HCT116 (cell line): Measurements from ENCODE around the gene PIK3CB. TPM values are rescaled to one million over a fixed set of nuclear protein-coding genes. Genes with fewer than 3 reads are reported as not detected.

Experiments used
- ATAC-seq: fragments of 200-7000 bp; cut with Tn5 transposase; 2 replicates; pipeline ENCODE4 v1.9.1; 2020; ENCODE audit warnings: mild to moderate bottlenecking, moderate library complexity
- BruUV-seq: library from RNA; stranded (reverse); fragments of 400-500 nt; replicated peaks from 2 replicates; lab custom pipeline; 2021; lab: Mats Ljungman, UMichigan
- CTCF ChIA-PET: fragments of 300-600 bp; sonication (Branson Sonifier 250); formaldehyde crosslinking; loops from one replicate; lab custom pipeline; 2021; ENCODE audit warnings: antibody characterized with exemption; lab: Charles Lee
- POLR2A ChIA-PET: fragments of 300-600, 350-600 bp; sonication (Branson Sonifier 250); formaldehyde crosslinking; loops from one replicate; lab custom pipeline; 2021; ENCODE audit warnings: antibody characterized with exemption; lab: Charles Lee
- RAD21 ChIA-PET, 2 experiments: fragments of 300-600 bp; sonication (Branson Sonifier 250); formaldehyde crosslinking; loops; one replicate each; lab custom pipeline; 2023; ENCODE audit warnings: low total read pairs in 2 of 2; ENCODE audit not compliant: uncharacterized antibody in 2 of 2, unreplicated experiment in 2 of 2, low non-redundant PET in 1 of 2; lab: Charles Lee
- DNase-seq: peaks from one replicate; pipeline ENCODE4 v3.0.0-alpha.2; 2010; ENCODE audit warnings: low read depth, low spot score
- H2AFZ ChIP-seq: fragments of 200-600 bp; shearing (Covaris generic), sonication (generic); 2 replicates; pipeline ENCODE4 v1.6.1; 2017; ENCODE audit warnings: low read depth, mixed run types, mixed read lengths, antibody characterized with exemption, low read length; ENCODE audit not compliant: poor library complexity, severe bottlenecking
- H3K27ac ChIP-seq: 2 replicates; pipeline ENCODE4 v1.5.1; 2012; ENCODE audit warnings: low read depth, low read length
- H3K27me3 ChIP-seq: fragments of 200-600 bp; sonication (generic); 2 replicates; pipeline ENCODE4 v1.6.1; 2016; ENCODE audit warnings: mixed run types, low read length, mixed read lengths; ENCODE audit not compliant: insufficient read depth
- H3K36me3 ChIP-seq, 2 experiments: fragments of 200-500 bp in 1 of 2; fragments of 200-600 bp in 1 of 2; sonication (Bioruptor generic) in 1 of 2; sonication (generic) in 1 of 2; 2 replicates each; pipeline versions ENCODE4 v1.5.1 to v1.6.1; 2014 to 2016; ENCODE audit warnings: low read length in 2 of 2, inconsistent platforms in 1 of 2, mixed read lengths in 1 of 2, mixed run types in 1 of 2; ENCODE audit not compliant: insufficient read depth in 2 of 2, control insufficient read depth in 1 of 2
- H3K4me1 ChIP-seq, 2 experiments: fragments of 200-600 bp in 1 of 2; sonication (generic) in 1 of 2; 2 replicates each; pipeline versions ENCODE4 v1.5.1 to v1.6.1; 2012 to 2017; ENCODE audit warnings: low read length in 2 of 2, inconsistent platforms in 1 of 2, mild to moderate bottlenecking in 1 of 2, mixed read lengths in 1 of 2, mixed run types in 1 of 2, moderate library complexity in 1 of 2; ENCODE audit not compliant: insufficient read depth in 2 of 2, control insufficient read depth in 1 of 2
- H3K4me2 ChIP-seq: fragments of 200-600 bp; sonication (generic); 2 replicates; pipeline ENCODE4 v1.6.1; 2017; ENCODE audit warnings: mixed run types, low read length, mixed read lengths
- H3K4me3 ChIP-seq, 2 experiments: fragments of 200-600 bp in 1 of 2; sonication (generic) in 1 of 2; replicated peaks in 1 of 2; 2 replicates each; pipeline ENCODE4 v1.5.1; 2011 to 2016; ENCODE audit warnings: low read length in 2 of 2, control low read depth in 1 of 2, low read depth in 1 of 2, mild to moderate bottlenecking in 1 of 2, mixed read lengths in 1 of 2, mixed run types in 1 of 2
- H3K79me2 ChIP-seq: fragments of 200-600 bp; sonication (generic); 2 replicates; pipeline ENCODE4 v1.6.1; 2017; ENCODE audit warnings: mild to moderate bottlenecking, mixed run types, low read length, moderate library complexity, mixed read lengths; ENCODE audit not compliant: insufficient read depth
- H3K9ac ChIP-seq: fragments of 200-600 bp; sonication (generic); 2 replicates; pipeline ENCODE4 v1.6.1; 2016; ENCODE audit warnings: low read length, mixed read lengths
- H3K9me2 ChIP-seq: fragments of 200-600 bp; sonication (generic), shearing (Covaris generic); 2 replicates; pipeline ENCODE4 v1.6.1; 2017; ENCODE audit warnings: mixed run types, mild to moderate bottlenecking, moderate library complexity; ENCODE audit not compliant: insufficient read depth
- H3K9me3 ChIP-seq, 2 experiments: fragments of 200-500 bp in 1 of 2; fragments of 200-600 bp in 1 of 2; sonication (Bioruptor generic) in 1 of 2; sonication (generic) in 1 of 2; 2 replicates each; pipeline ENCODE4 v1.6.1; 2014 to 2017; ENCODE audit warnings: low read length in 2 of 2, mixed read lengths in 2 of 2, inconsistent platforms in 1 of 2, low read depth in 1 of 2, mild to moderate bottlenecking in 1 of 2, mixed run types in 1 of 2, moderate library complexity in 1 of 2; ENCODE audit not compliant: control insufficient read depth in 1 of 2, insufficient read depth in 1 of 2
- H4K20me1 ChIP-seq: fragments of 200-600 bp; sonication (generic), shearing (Covaris generic); 2 replicates; pipeline ENCODE4 v1.6.1; 2017; ENCODE audit warnings: mixed run types, mild to moderate bottlenecking, moderate library complexity; ENCODE audit not compliant: insufficient read depth
- CBX3 ChIP-seq: IDR thresholded peaks from 2 replicates; pipeline ENCODE4 v1.6.1; 2012; ENCODE audit warnings: low read depth
- CEBPB ChIP-seq: IDR thresholded peaks from 2 replicates; pipeline ENCODE4 v1.6.1; 2012; ENCODE audit warnings: low read depth
- EGR1 ChIP-seq: IDR thresholded peaks from 2 replicates; pipeline ENCODE4 v1.6.1; 2012; ENCODE audit warnings: low read depth
- EZH2 ChIP-seq: fragments of 200-600 bp; sonication (generic); IDR thresholded peaks from 2 replicates; pipeline ENCODE4 v1.6.1; 2017; ENCODE audit warnings: antibody characterized with exemption, mixed run types
- EZH2phosphoT487 ChIP-seq: fragments of 200-600 bp; IDR thresholded peaks from 2 replicates; pipeline ENCODE4 v1.6.1; 2018; ENCODE audit warnings: antibody characterized with exemption, borderline replicate concordance
- FOSL1 ChIP-seq: IDR thresholded peaks from 2 replicates; pipeline ENCODE4 v1.6.1; 2012; ENCODE audit warnings: low read depth
- JUND ChIP-seq: IDR thresholded peaks from 2 replicates; pipeline ENCODE4 v1.6.1; 2012
- POLR2A ChIP-seq: IDR thresholded peaks from 2 replicates; pipeline ENCODE4 v1.7.0; 2011; ENCODE audit warnings: borderline replicate concordance; ENCODE audit not compliant: insufficient read depth, insufficient read length; ENCODE audit errors: extremely low read depth
- POLR2AphosphoS5 ChIP-seq: IDR thresholded peaks from 2 replicates; pipeline ENCODE4 v1.6.1; 2011; ENCODE audit warnings: mild to moderate bottlenecking, low read depth, low read length, moderate library complexity
- RAD21 ChIP-seq: IDR thresholded peaks from 2 replicates; pipeline ENCODE4 v1.6.1; 2012; ENCODE audit warnings: low read depth, mild to moderate bottlenecking
- SIN3A ChIP-seq: IDR thresholded peaks from 2 replicates; pipeline ENCODE4 v1.6.1; 2012; ENCODE audit warnings: low read depth
- SRF ChIP-seq: IDR thresholded peaks from 2 replicates; pipeline ENCODE4 v1.6.1; 2012; ENCODE audit warnings: low read depth
- TCF7L2 ChIP-seq: IDR thresholded peaks from 2 replicates; pipeline ENCODE4 v1.7.0; 2011; ENCODE audit warnings: borderline replicate concordance, inconsistent platforms; ENCODE audit not compliant: insufficient read depth, insufficient read length; ENCODE audit errors: extremely low read depth
- YY1 ChIP-seq: IDR thresholded peaks from 2 replicates; pipeline ENCODE4 v1.6.1; 2011; ENCODE audit warnings: low read length, low read depth, moderate library complexity, mild to moderate bottlenecking; ENCODE audit not compliant: insufficient replicate concordance; ENCODE audit errors: extremely low read depth
- ZFX ChIP-seq: fragments of 450-650 bp; IDR thresholded peaks from 2 replicates; pipeline ENCODE4 v1.6.1; 2017
- ZNF274 ChIP-seq: fragments of 200-500 bp; sonication (Bioruptor generic); IDR thresholded peaks from 2 replicates; pipeline ENCODE4 v1.6.1; 2014; ENCODE audit warnings: mild to moderate bottlenecking, low read depth, low read length, inconsistent platforms
- intact Hi-C: fragments of 100-400 bp; cut with micrococcal nuclease; formaldehyde crosslinking; loops from 2 replicates; pipeline ENCODE4 v1.10.0; 2022
- total RNA-seq: library from RNA; stranded (reverse); gene quantifications from one replicate; pipeline ENCODE4 v1.2.1, GENCODE V29; 2021; ENCODE audit not compliant: unreplicated experiment
- TF ChIP-seq, protein P1 (sequence below): IDR thresholded peaks from 2 replicates; pipeline ENCODE4 v1.6.1; 2012
- TF ChIP-seq, protein P2 (sequence below): IDR thresholded peaks from 2 replicates; pipeline ENCODE4 v1.6.1; 2012
- TF ChIP-seq, protein P3 (sequence below): IDR thresholded peaks from 2 replicates; pipeline ENCODE4 v1.6.1; 2011; ENCODE audit warnings: mild to moderate bottlenecking, low read length, moderate library complexity; ENCODE audit not compliant: insufficient replicate concordance; ENCODE audit errors: extremely low read depth
- TF ChIP-seq, protein P4 (sequence below), 3 experiments: fragments of 200-600 bp in 1 of 3; sonication (generic) in 1 of 3; IDR thresholded peaks in 2 of 3; conservative IDR thresholded peaks in 1 of 3; 2 replicates each; pipeline ENCODE4 v1.5.1; 2012 to 2017; ENCODE audit warnings: low read depth in 2 of 3, low read length in 2 of 3, antibody characterized with exemption in 1 of 3, borderline replicate concordance in 1 of 3, control low read depth in 1 of 3, mild to moderate bottlenecking in 1 of 3, mixed read lengths in 1 of 3, mixed run types in 1 of 3, moderate library complexity in 1 of 3; ENCODE audit not compliant: insufficient read depth in 1 of 3

The PIK3CB gene
- total RNA-seq, 1 experiment from 2014 or later: 44.3 TPM

DNA sequence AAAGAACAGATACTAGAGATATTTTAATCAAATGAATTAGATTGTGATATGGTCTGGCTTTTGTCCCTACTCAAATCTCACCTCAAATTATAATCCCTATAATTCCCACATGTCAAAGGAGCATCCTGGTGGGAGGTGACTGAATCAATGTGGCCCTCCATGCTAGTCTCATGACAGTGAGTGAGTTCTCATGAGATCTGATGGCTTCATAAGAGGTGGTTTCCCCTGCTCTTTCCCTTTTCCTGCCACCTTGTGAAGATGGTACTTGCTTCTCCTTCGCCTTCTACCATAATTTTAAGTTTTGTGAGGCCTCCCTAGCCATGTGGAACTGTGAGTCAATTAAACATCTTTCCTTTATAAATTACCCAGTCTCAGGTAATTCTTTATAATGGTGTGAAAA lies 143.4 kb downstream of the PIK3CB start:
- CTCF ChIA-PET: interaction anchor here (1.5 kb wide), 1 partner anchor 224 kb away, joined by 5 read pairs; no protein-coding TSS in a partner anchor

More for the DNA sequence above, 143.4 kb downstream of the PIK3CB start:
- H3K4me1 ChIP-seq: peaks cover 13 to 14% of the 10 kb centered on the region in 2 experiments
- POLR2A ChIA-PET: no interaction called here
- no TSS peak for BruUV-seq
- intact Hi-C loops: loop anchor here (10.0 kb wide), 2 partner anchors 217 to 507 kb away; partner anchors contain the start of gene ARMC8
- H3K9me3 ChIP-seq: no peaks in the 10 kb centered on the region
- DNase-seq: no peak
- H3K27ac ChIP-seq: no peak overlapping the region
- no peak overlapping the region for H3K4me2 ChIP-seq
- TF ChIP-seq, protein P1, sequence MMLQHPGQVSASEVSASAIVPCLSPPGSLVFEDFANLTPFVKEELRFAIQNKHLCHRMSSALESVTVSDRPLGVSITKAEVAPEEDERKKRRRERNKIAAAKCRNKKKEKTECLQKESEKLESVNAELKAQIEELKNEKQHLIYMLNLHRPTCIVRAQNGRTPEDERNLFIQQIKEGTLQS: no peak
- TF ChIP-seq, protein P2, sequence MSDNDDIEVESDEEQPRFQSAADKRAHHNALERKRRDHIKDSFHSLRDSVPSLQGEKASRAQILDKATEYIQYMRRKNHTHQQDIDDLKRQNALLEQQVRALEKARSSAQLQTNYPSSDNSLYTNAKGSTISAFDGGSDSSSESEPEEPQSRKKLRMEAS: no peak
- TF ChIP-seq EGR1 (no peak), RAD21 (no peak), EZH2phosphoT487 (no peak), ZFX (no peak), POLR2AphosphoS5 (no peak), FOSL1 (no peak), ZNF274 (no peak), POLR2A (no peak), EZH2 (no peak), TCF7L2 (no peak), SIN3A (no peak), YY1 (no peak), SRF (no peak), JUND (no peak), CBX3 (no peak), CEBPB (no peak)
- TF ChIP-seq, protein P3, sequence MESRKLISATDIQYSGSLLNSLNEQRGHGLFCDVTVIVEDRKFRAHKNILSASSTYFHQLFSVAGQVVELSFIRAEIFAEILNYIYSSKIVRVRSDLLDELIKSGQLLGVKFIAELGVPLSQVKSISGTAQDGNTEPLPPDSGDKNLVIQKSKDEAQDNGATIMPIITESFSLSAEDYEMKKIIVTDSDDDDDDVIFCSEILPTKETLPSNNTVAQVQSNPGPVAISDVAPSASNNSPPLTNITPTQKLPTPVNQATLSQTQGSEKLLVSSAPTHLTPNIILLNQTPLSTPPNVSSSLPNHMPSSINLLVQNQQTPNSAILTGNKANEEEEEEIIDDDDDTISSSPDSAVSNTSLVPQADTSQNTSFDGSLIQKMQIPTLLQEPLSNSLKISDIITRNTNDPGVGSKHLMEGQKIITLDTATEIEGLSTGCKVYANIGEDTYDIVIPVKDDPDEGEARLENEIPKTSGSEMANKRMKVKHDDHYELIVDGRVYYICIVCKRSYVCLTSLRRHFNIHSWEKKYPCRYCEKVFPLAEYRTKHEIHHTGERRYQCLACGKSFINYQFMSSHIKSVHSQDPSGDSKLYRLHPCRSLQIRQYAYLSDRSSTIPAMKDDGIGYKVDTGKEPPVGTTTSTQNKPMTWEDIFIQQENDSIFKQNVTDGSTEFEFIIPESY: no peak
- TF ChIP-seq, protein P4, sequence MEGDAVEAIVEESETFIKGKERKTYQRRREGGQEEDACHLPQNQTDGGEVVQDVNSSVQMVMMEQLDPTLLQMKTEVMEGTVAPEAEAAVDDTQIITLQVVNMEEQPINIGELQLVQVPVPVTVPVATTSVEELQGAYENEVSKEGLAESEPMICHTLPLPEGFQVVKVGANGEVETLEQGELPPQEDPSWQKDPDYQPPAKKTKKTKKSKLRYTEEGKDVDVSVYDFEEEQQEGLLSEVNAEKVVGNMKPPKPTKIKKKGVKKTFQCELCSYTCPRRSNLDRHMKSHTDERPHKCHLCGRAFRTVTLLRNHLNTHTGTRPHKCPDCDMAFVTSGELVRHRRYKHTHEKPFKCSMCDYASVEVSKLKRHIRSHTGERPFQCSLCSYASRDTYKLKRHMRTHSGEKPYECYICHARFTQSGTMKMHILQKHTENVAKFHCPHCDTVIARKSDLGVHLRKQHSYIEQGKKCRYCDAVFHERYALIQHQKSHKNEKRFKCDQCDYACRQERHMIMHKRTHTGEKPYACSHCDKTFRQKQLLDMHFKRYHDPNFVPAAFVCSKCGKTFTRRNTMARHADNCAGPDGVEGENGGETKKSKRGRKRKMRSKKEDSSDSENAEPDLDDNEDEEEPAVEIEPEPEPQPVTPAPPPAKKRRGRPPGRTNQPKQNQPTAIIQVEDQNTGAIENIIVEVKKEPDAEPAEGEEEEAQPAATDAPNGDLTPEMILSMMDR (IDR thresholded peaks at IDR 0.05 in 2 of 3, conservative IDR thresholded peaks at IDR 0.05 in 1 of 3; ENCODE audit: borderline replicate concordance in 1 of 3, insufficient read depth in 1 of 3, low read depth in 2 of 3, low read length in 2 of 3): no peak
- TF ChIP-seq, all 23 proteins: peak for 0
- RAD21 ChIA-PET: no interaction called here
- Histone ChIP-seq H3K9me2 (no peaks in the 10 kb centered on the region), H3K79me2 (no peaks in the 10 kb centered on the region), H3K27me3 (no peaks in the 10 kb centered on the region), H2AFZ (no peak overlapping the region), H3K4me3 (no peak overlapping the region), H3K9ac (no peak overlapping the region), H3K36me3 (peaks cover 0 to 7% of the 10 kb centered on the region in 2 experiments; a peak in 1 of 4 replicates), H4K20me1 (no peaks in the 10 kb centered on the region)
- ATAC-seq: no peak
